Measurements from ENCODE around the gene AUTS2. TPM values are rescaled to one million over a fixed set of nuclear protein-coding genes. Genes with fewer than 3 reads are reported as not detected.

AUTS2 gene
- total RNA-seq, 3 donors from 2014 or later = 31.5 to 94.3 (median 81.3) TPM

DNA sequence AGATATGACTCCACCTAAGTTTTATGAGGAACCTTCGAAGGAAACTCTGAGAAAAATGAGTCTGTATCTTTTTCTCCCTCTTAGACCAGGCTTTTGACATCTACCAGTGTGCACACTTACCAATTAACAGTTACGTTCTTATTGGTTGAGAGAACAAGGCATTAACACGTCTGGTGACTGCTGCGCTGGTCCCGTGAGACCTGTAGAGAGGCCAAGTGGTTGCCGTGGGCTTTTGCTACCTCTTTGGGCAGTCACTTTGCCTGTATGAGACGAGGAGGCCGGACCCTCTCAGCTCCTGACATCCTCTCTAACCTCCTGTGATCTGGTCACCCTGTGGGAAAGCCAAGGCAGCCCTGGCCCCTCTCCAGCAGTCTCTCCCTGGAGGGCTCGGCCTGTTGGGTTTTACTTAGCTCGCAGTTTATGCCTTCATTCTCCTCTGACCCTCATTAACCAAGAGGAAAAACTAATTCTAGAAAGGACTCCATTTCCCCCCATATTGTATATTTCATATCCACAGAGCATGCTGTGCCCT, 1019.8 kb downstream of the AUTS2 start:
- intact Hi-C loops (cut with DNase I; ENCODE audit: low total_unique reads) = no loop called here
- no peak overlapping the region for H3K27ac ChIP-seq
- no peaks in the 10 kb centered on the region for H3K36me3 ChIP-seq
- no peak for DNase-seq (ENCODE audit: low spot score in 2 of 2)
- peaks cover 0 to 4% of the 10 kb centered on the region in 2 donors for H3K4me1 ChIP-seq
- no peak overlapping the region for H3K4me3 ChIP-seq
- no peaks in the 10 kb centered on the region for H3K27me3 ChIP-seq
- no peaks in the 10 kb centered on the region for H3K9me3 ChIP-seq
- no peak for TF ChIP-seq POLR2AphosphoS5 (IDR thresholded peaks at IDR 0.05)
- no peak for TF ChIP-seq CTCF (IDR thresholded peaks at IDR 0.05)
- TF ChIP-seq POLR2A (IDR thresholded peaks at IDR 0.05) = no peak

GRCh38 chr7:70619130-70619529, 1020.9 kb downstream of the AUTS2 start:
- H3K27ac ChIP-seq = no peak overlapping the region
- H3K4me1 ChIP-seq = peaks cover 0 to 4% of the 10 kb centered on the region in 2 donors
- DNase-seq (ENCODE audit: low spot score in 2 of 2) = no peak
- intact Hi-C loops (cut with DNase I; ENCODE audit: low total_unique reads) = no loop called here
- no peak overlapping the region for H3K4me3 ChIP-seq
- TF ChIP-seq CTCF (IDR thresholded peaks at IDR 0.05) (no peak), POLR2A (IDR thresholded peaks at IDR 0.05) (no peak), POLR2AphosphoS5 (IDR thresholded peaks at IDR 0.05) (no peak)
- no peaks in the 10 kb centered on the region for H3K27me3 ChIP-seq
- no peaks in the 10 kb centered on the region for H3K36me3 ChIP-seq
- H3K9me3 ChIP-seq = no peaks in the 10 kb centered on the region

GRCh38 chr7:70619659-70620058, 1021.4 kb downstream of the AUTS2 start:
- intact Hi-C loops (cut with DNase I; ENCODE audit: low total_unique reads) = no loop called here
- no peak for TF ChIP-seq POLR2A (IDR thresholded peaks at IDR 0.05)
- TF ChIP-seq CTCF (IDR thresholded peaks at IDR 0.05) = no peak
- no peak for TF ChIP-seq POLR2AphosphoS5 (IDR thresholded peaks at IDR 0.05)
- Histone ChIP-seq H3K4me3 (no peak overlapping the region), H3K36me3 (no peaks in the 10 kb centered on the region), H3K4me1 (peaks cover 0 to 3% of the 10 kb centered on the region in 2 donors), H3K27me3 (no peaks in the 10 kb centered on the region), H3K9me3 (no peaks in the 10 kb centered on the region), H3K27ac (no peak overlapping the region)
- DNase-seq (ENCODE audit: low spot score in 2 of 2) = no peak

GRCh38 chr7:70620333-70621055, 1022.2 kb downstream of the AUTS2 start:
- Histone ChIP-seq H3K4me3 (no peak overlapping the region), H3K9me3 (no peaks in the 10 kb centered on the region), H3K27me3 (no peaks in the 10 kb centered on the region), H3K27ac (peak overlapping the region in 1 of 2 donors; percentile 7), H3K36me3 (no peaks in the 10 kb centered on the region), H3K4me1 (no peaks in the 10 kb centered on the region)
- no peak for DNase-seq (ENCODE audit: low spot score in 2 of 2)
- no peak for TF ChIP-seq POLR2A (IDR thresholded peaks at IDR 0.05)
- intact Hi-C loops (cut with DNase I; ENCODE audit: low total_unique reads) = no loop called here

DNA sequence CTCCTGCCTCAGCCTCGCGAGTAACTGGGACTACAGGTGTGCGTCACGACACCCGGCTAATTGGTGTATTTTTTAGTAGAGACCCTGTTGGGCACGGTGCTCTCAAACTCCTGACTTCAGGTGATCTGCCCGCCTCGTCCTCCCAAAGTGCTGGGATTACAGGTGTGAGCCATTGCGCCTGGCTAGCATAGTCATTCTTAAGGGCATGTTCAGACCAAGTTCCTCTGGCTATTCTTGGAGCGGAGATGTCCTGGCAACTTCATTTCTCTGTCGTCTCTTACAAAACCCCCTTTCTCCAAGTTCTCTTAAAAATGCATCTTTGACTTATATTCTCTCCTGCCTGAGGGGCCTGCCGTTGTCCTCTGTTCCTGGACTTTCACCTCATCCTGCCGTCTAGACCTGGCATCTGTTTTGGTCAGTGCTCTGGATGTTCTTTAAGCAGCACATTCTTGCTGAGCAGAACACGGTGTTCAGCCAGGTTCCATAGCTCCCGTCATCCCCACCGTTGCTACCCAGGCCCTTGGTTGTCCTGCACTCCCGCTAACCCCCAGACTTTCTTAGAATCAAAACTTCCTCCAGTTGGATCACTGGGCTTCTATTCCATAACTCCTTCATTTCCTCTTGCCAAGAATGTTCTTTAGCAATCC, 1023.8 kb downstream of the AUTS2 start:
- no peaks in the 10 kb centered on the region for H3K36me3 ChIP-seq
- no peak for TF ChIP-seq CTCF (IDR thresholded peaks at IDR 0.05)
- TF ChIP-seq POLR2A (IDR thresholded peaks at IDR 0.05) = no peak
- TF ChIP-seq POLR2AphosphoS5 (IDR thresholded peaks at IDR 0.05) = no peak
- DNase-seq (ENCODE audit: low spot score in 2 of 2) = peak in 1 of 2 donors; percentile 84
- no peaks in the 10 kb centered on the region for H3K27me3 ChIP-seq
- H3K4me3 ChIP-seq = no peak overlapping the region
- H3K4me1 ChIP-seq = no peaks in the 10 kb centered on the region
- intact Hi-C loops (cut with DNase I; ENCODE audit: low total_unique reads) = no loop called here
- H3K9me3 ChIP-seq = no peaks in the 10 kb centered on the region
- H3K27ac ChIP-seq = peak overlapping the region in 1 of 2 donors; percentile 54

Data from breast epithelium (tissue), 4 donors.